CD4-positive, alpha-beta T cell treated with Interleukin-15 for 4 hours (primary cell): Measurements from ENCODE around the gene ADRM1.

Experiments
- DNase-seq: peaks from one replicate; pipeline ENCODE4 v3.0.0-alpha.2; 2020; ENCODE audit warnings: low spot score

The ADRM1 gene, protein sequence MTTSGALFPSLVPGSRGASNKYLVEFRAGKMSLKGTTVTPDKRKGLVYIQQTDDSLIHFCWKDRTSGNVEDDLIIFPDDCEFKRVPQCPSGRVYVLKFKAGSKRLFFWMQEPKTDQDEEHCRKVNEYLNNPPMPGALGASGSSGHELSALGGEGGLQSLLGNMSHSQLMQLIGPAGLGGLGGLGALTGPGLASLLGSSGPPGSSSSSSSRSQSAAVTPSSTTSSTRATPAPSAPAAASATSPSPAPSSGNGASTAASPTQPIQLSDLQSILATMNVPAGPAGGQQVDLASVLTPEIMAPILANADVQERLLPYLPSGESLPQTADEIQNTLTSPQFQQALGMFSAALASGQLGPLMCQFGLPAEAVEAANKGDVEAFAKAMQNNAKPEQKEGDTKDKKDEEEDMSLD

DNA sequence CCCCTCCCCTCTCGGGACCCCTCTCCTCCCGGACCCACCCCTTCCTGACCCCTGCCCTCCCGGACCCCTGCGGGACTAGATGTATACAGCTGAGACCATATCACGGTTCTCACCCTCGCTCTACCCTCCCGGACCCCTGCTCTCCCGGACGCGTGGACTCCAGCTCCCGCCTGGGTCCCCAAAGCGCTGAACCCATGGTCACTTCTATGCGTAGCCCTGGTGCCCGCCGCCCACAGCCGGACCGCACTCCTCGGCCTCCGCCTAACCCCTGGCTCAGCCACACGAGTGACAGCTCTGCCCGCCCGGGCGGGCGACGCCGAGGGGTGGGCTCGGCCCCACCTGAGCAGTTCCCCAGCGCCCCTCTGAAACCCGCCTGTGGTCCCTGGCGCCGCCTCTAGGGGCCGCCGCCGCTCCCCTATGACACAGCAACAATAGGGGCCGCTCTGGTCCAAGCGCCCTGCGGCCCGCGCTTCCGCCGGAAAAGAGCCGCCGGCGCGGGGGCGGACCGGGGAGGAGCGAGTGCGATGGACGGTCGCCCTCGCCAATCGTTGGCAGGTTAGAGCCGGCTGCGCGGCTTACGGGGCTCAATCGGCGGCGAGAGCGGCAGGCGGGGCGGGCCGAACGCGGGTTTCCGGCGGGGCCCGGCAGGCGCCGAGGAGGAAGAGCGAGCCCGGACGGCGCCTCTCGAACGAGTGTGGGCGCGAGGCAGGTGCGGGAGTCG is at the start of gene ADRM1:
ADRM1 (plus strand) TSS at position 657 of the 721 bp plus-strand sequence. CDS start 572 bp downstream, outside the sequence.
- peak; percentile 96 for DNase-seq

DNA sequence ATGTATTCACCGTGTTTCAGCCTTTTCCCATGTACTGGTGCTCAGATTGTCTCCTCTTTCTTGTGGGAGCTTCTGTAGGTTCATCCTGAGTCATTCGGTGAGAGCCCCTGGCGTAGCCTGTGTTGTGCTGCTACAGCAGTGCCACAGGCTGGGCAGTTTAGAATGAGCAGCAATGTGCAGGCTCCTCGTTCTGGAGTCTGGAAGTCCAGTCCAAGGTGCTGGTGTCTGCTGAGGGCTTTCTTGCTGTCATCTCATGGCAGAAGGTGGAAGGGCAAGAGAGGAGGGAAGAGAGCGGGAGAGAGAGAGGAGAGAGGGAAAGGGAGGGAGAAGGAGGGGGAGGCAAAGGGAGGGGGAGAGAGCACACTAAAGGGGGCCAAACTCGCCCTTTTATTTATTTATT is 49.4 kb upstream of the ADRM1 start:
- no peak for DNase-seq

DNA sequence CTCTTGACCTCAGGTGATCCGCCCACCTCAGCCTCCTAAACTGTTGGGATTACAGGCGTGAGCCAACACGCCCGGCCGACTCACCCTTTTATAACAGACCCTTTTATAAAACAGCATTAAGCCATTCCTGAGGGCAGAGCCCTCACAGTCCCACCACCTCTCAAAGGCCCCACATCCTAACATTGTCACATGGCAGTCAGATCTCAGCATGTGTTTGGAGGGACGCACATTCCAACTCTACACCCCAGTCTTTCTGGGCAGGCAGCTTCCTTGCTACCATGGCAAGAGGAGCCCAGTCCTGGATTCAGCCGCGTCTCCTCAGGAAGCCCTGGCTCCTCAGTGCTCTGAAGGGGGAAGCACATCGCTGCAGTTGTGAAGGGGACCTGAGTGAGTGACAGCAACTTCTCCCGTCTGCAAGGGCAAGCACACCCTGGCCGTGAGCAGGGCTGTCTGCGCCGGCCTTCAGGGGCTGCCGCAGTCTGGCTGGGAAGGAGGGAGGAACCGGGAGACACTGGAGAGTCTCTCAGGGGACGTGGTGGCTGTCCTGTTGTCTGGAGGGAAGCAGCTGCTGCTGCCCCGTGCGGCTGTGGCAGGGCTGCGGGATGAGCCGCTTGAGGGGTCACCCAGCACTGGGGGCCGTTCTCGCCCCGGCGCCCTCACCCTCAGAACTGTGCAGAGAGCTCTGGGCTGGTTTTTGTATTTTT is 48.6 kb upstream of the ADRM1 start:
- DNase-seq = no peak

DNA sequence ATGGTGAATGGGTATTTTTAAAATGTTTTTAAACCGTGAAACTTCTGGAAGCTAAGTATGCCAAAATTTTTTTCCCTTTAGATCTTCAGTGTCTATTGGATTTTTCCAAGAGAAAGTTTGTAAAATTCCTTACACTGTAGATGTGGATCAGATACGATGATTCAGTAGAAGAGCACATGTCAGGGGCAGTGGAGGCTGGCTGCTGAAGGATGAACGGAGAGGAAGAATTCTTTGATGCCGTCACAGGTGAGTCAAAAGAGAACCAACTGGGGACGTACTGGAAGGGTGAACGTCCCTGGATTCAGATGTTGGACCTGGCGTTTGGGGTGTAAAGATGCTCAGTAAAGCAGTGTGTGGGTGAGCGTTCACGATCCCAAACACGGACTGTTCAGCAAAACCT is 46.8 kb upstream of the ADRM1 start:
- no peak for DNase-seq

- no peak for DNase-seq
Observed at GRCh38 chr20:62258499-62259293, 44.1 kb upstream of the ADRM1 start.

DNA sequence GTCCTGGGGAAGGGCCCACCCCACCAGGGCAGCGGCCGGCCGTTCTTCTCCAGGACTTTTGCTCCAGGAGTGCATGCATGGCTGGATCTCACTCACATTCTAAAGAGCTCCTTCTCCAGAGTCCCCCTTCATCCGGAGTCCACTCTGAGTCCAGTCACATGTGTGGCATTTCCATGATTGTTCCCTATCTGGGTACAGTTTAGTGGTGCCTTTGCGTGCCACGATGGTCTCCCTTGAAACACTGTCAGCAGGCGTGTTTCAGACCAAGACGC is 43.6 kb upstream of the ADRM1 start:
- DNase-seq = no peak

- no peak for DNase-seq
Observed at GRCh38 chr20:62262064-62262463, 40.7 kb upstream of the ADRM1 start.

GRCh38 chr20:62263396-62263795 is 39.4 kb upstream of the ADRM1 start:
- DNase-seq = no peak

DNA sequence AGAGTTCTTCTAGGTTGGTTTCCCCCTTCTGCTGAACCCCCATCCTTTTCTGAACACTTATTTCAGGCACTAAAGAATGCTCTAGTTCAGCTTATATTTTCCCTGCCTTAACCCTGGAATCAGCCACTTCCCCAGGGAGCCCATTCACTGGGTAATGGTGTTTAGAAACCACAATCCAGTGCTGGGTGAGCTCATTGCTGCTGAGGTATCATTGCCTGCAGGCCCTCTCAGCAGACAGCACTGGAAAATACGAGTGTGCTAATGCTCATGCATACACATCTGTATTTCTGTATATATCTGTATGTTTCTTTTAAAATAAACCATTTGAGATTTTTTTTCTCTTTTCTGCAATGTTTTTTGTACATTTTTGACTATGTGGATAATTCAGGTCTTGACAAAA is 37.4 kb upstream of the ADRM1 start:
- DNase-seq = no peak

DNA sequence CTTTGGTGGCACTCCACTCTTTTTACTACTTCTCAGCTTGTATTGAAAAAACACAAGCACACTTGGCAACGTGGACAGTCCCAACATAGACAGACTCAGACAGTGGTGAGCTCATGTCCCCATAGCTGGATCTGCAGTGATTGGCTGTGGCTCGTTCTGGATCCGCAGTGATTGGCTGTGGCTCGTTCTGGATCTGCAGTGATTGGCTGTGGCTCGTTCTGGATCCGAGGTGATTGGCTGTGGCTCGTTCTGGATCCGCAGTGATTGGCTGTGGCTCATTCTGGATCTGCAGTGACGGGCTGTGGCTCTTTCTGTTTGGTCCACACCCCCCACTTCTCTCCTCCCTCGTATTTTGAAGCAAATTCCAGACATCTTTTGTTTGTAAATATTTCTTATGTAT is 36.5 kb upstream of the ADRM1 start:
- no peak for DNase-seq

- no peak for DNase-seq
Observed at GRCh38 chr20:62266851-62267250, 35.9 kb upstream of the ADRM1 start.

DNA sequence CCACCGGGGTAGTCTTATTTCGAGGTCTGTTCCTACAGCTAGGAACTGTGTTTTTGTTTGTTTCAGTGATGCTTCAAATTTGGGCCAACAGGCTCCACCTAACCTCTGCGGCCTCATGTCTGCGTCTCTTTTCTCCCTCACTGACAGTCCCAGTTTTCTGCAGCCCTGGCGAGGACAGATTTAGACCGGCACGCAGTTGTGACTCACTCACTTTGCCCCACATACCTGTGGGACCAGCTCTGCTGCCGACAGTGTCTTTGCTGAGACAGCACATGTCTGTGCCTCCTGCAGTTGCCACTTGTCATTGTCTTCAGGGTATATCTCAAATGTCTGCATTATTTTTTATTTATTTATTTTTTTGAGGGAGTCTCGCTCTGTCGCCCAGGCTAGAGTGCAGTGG is 35.3 kb upstream of the ADRM1 start:
- no peak for DNase-seq

DNA sequence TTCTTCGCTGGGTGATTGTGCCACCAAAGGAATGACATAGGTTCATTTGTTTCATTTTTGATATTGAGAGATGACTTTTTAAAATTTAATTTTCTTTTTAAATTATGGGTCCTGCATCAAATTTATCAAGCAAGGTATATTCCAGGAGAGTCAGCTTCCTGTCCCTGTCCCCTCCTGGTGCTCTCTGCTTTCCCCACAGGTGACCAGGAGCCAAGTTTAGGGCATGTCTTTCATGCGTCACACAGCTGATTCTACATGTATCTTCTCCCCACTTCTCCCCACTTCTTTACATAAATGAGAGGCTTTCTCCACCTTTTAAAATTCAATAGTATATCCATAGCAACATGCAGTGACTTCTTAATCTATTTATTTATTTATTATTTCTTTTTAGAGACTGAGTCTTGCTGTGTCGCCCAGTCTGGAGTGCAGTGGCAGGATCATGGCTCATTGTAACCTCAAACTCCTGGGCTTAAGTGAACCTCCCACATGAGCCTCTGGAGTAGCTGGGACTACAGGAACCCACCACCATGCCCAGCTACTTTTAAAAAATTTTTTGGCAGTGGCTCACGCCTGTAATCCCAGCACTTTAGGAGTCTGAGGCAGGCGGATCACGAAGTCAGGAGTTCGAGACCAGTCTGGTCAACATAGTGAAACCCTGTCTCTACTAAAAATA is 34.4 kb upstream of the ADRM1 start:
- DNase-seq = no peak

GRCh38 chr20:62269378-62269777 is 33.4 kb upstream of the ADRM1 start:
- DNase-seq = no peak

DNA sequence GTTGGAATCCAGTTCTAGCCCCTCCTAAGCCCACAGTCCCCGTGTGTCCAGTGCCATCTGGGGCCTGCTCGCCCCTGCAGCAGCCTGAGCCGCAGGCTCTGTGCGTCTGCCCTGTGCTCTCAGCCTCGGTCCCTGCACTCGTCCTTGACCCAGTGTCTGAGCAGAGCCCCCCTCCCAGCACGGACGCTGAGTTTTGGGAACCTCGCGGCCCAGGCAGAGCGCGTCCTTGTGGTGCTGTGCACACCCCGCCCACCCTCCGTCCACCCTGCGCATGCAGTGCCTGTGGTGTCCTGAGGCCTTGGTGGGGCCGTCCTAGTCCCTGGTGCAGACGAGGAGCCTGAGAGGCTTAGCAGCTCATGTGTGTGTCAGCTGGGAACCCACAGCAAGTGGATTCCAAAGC is 32.9 kb upstream of the ADRM1 start:
- no peak for DNase-seq

DNA sequence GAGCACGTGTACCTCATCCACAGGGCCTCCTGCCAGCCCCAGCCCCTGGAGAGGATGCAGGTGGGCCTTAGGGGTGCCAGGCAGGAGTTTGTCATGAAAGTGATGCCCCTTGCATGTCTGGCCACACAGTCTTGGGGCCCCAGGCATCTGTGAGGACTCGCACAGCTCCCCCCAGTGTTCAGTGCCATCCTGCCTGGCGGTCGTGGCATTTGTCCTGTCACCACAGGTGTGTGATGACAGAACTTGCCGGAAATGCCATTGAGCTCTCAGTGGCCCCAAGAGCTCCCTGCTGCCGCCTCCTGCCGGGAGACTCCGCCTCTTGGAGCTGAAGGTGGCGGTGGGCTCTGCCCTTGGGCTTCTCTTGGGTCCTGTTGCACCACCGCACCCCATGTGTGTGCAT is 30.6 kb upstream of the ADRM1 start:
- DNase-seq = no peak

DNA sequence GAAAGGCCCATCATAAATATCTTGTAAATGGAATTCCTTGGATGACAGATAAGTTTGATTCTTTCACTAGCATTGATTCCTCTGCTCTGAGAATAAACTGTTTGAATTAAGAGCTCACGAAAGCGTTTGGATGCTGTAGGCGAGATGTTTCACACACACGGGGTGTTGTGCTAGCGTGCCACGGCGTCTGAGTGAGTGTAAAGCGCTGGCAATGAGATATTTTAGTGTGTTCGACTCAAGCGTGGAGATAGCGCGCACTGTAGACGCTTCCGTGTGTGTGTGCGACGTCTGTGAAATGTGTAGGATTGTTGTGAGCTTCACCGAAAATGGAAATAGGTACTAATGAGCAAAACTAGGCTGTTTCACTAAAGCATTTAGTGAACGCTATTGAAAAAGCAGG is 29.4 kb upstream of the ADRM1 start:
- DNase-seq = no peak

DNA sequence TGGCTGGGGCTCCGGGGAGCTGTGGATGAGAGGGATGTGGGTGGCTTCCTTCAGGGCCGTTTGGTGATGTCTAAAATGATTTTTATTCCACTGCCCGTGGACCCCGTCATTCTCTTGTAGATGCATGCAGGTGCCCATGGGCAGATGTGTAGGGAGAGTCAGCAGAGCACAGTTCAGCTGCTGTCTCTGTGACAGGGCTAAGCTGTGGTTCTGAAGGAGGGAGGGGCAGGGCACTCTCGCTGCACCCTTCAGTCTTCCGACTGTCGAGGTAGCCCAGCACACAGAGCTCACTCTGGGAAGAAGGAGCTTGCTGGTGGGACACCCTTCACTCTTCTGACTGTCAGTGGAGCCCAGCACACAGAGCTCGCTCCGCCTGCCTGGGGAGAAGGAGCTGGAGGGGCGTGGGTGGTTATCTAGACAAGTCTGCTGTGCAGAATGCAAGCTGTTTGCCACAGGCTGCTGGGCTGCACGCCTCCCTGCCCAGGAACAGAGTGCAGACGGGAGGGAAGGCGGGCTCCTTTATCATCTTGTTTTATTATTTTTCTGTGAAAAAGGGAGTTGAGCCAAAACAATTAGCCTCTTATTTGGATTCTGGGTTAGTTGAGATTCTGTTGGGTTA is 28.4 kb upstream of the ADRM1 start:
- no peak for DNase-seq

DNA sequence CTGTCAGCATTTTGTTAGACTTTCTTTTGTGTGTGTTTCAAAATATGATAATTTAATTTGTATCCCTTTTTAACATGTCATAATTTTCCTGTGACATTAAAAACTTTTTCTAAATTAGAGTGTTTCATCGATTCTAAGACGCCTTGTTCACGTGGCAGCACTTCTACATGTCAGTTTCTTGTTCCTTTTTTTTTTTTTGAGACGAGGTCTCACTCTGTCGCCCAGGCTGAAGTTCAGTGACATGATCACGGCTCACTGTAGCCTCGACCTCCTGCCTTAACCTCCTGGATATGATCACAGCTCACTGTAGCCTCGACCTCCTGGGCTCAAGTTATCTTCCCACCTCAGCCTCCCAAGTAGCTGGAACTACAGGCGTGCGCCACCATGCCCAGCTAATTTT is 27.6 kb upstream of the ADRM1 start:
- no peak for DNase-seq

DNA sequence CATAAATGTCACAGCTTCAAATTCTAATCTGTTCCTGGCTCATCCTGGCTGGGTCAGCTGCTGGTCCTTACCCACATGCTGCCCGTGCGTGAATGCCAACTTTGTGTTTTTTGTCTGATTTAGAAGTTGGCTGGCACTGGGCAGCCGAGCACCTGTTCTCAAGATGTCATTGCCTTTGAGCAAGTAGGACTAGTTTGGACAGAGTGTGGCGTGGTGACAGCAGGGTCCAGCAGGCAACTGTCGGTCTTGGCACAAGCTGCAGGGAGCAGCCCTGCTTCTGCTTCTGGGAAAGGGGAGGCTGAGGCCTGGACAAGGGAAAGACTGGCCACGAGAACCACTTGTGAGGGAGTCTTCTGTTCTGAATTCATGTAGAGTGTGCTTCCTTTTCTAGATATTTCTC is 26.4 kb upstream of the ADRM1 start:
- DNase-seq = no peak

DNA sequence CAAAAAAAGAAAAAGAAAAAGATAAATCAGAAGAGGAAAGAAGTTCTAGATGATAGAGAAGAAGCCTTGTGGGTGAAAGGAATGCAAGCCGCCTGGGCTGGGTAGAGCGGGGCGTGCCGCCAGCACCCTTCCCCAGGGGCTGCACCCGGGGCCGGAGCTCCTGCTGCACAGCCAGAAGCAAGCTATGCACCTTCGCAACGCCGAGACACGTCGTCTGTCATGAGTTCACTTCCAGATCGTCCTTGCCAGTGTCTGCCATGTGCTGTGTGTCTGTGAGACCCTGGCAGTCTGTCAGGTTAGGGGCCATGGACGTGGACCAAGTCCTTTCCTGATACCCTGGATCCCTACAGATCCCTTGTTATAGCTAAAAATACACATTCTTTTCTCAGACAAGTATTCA is 25.5 kb upstream of the ADRM1 start:
- no peak for DNase-seq
